DMS53 treated with DMSO at 0.1 percent for 48 hours (cell line): Measurements from ENCODE around the gene PPP2R5A.
A peak's percentile ranks its signal among the peaks of the same experiment; 100 is the strongest.

Experiments used
- DNase-seq: peaks from one replicate; lab custom pipeline; 2025; ENCODE audit not compliant: unreplicated experiment; lab: John Stamatoyannopoulos, UW

Gene PPP2R5A

DNA sequence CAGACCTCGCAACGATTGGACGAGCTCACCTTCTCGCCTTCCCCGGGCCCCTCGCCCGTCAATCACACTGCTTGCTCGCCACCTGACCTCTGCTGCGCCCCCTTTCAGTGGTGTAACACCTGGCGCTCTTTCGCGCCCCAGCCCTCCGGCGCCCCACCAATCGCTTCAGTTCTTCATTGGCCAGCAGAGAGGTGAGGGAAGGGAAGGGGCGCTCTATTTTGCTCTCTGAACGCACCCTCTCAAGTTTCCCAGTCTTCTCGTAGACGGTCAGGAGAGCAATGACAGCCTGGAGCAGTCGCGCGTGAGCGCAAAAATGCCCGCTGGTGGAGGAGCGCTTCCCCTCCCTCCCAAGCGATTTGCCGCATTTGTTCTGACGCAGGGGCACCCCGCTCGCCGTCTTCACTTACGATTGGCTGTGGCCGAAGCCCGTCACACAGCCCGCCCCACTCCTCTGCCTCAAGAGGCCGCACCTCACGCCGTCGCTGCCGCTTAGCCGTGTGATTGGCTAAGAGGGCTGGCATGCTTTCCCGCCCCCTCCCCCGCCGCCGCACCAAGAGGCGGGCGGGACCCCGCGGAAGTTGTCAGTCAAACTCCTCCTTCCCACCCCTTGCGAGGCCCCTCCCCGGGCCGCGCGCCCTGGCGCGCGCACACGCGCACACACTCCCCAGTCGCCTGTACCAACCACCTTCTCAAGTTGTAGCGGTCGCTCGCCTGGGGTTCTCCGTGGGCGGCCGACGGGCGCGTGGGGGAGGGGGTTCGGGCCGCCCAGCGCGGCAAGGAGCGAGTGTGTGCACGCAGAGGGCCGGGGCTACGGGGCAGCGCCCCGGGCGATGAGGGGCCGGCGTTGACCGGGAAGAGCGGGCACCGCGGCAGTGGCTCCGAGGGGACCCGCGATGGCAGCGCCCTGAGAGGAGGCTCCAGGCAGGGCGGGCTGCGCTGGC is at the start of gene PPP2R5A:
PPP2R5A (plus strand) TSS at position 667 of the 941 bp plus-strand sequence. CDS start 701 bp downstream, outside the sequence.
- DNase-seq: peak; percentile 97

DNA sequence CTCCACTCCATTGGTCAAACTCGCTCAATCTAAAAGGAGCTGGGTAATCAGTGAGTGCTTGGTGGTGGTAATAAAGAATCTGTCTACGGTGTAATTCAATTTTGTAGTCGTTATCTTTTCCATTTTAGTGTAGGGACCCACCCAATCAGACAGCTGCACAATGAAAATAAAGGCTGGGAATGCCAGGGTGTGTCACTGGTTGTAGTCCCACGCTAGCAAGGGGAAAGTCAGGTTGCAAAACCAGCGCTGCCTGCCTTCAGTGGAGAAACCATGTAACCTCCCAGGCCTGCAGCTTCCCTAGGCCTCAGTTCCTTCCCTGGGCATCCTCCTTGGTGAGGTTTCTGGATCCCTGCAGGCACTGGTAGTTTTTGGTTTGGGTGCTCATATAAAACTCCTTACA is 49.4 kb upstream of the PPP2R5A start:
- DNase-seq: no peak

DNA sequence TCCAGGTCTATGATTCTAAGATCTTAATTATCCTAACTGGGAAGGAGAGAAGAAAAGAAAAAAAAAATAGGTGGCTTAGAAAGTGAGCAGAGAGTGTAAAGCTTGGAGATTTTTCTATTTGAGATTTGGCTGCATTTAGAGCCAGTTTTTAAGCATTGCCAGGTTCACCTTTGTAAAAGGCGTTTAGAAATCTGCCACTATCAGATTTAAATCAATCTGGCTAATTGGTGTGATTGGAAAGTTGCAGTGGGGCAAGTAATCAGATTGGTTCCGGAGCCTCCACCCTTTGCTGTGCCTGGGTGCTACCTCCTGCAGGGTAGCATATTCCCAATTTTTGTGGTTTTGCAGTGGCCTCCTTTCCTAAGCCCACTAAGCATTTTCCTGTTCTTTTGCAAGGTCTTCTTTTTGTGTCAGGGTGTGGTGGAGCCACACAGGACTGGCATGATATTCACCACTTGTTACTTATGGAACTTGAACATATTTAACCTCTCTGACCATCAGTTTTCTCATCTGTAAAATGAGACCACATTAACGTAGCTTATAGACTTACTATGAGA is 48.5 kb upstream of the PPP2R5A start:
- no peak for DNase-seq

DNA sequence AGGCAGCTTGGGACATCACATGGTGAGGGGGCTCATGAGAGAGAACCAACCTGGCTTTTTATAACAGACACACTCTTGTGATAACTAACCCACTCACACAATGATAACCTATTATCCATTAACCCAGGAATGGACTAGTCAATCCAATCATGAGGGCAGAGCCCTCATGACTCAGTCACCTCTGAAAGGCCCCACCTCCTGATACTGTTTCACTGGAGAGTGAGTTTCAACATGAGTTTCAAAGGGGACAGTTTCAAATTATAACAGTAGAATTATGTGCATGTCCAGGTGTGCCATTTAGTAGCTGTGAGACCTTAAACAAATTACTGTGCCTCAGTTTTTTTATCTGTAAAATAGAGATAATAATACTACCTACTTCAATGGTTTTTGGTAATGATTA is 47.6 kb upstream of the PPP2R5A start:
- peak; percentile 70 for DNase-seq

DNA sequence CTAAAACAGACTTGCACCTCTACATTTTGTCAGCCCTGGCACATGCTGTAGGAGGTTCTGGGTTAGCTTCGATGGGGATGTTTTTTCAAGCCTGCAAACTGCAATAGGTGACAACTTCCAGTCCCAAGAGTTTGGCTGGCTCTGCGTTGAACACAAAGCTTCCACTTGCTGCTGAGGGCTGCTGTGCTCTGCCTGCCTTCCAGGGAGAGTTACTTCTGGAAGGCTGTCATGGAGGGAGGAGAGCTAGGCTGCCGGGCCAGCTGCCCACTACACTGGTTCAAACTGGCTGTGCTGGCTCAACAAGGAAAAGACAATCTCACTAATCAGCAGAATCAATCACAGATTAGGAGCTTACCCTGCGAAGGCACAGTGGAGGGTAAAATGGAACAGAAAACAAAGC is 46.7 kb upstream of the PPP2R5A start:
- peak; percentile 8 for DNase-seq

DNA sequence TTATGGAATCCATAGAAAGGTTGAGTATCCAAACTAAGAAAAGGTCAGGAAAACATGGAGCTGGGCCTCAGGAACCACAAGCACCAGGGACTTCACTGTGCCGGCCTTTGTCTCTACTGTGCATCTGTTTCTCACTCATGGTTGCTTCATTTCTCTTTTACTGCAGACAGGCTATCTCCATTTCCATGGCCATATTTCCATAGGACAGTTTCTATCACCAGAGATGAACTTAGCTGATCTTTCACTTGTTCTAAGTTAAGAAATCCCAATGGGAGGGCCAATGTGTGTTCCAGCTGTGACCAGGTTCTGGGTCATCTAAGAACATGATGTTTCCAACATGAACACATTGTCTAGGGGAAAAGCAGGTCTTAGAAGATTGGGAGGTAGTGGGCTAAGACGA is 43.7 kb upstream of the PPP2R5A start:
- no peak for DNase-seq

DNA sequence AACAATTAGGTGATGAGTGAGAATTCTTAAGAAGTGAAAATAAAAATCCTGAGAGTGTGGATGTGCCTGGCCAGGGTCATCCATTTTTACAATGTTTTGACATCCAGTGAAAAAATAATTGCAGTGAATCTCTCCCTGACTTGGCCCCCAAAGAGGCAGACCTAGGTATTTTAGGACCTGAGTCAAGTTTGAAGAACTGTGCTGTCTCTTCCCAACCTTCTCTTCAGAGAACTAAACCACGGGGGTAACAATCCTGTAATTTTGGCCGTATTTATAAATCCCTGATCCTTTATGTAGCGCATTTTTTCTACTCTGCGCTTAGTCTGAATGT is 43.3 kb upstream of the PPP2R5A start:
- no peak for DNase-seq

DNA sequence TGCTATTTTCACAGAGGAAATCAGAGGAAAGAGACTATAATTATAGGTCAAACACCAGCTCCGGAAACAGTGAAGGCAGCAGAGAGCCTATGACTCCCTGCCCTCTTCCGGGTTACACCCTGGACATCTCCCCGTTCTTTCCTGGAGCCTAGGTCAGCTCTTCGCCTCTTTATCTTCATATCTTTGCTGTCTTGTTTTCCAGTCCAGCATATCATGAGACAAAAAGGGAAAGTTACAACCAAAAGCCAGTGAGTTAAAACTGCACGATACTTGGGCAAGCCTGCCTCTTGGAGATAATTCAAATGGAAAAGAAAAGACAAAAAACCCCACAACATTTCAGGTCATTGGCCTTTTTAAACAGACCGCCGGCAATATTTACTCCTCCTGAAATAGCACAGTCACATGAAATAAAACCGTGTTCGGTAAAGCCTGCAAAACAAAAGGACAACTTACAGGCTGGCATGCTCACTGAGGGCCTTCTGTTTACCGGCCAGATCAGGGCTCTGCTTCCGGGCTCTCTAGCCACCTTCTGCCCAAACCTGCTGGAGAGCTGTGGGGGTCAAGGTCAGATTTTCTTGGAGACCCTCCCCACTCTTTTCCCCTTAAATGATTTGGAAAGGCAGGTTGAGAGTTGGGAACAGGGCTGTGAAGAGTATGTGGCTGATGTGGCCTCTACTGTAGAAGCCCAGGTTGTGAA is 42.8 kb upstream of the PPP2R5A start:
- no peak for DNase-seq

DNA sequence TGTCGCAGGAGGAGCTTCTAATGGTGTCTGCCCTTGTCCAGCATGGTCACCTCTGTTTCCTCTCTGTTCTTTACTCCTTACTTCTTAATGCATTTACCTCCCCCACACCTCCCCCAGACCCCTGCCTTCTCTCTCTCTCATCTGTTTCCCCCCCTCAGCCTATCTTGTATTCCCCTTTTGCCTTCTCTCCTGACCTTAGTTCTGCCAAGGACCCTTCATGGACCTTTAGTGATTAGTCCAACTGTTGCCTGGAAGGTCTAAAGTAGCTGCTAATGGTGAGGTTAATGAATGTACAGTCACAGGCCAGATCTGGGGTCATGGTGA is 42.3 kb upstream of the PPP2R5A start:
- DNase-seq: no peak

DNA sequence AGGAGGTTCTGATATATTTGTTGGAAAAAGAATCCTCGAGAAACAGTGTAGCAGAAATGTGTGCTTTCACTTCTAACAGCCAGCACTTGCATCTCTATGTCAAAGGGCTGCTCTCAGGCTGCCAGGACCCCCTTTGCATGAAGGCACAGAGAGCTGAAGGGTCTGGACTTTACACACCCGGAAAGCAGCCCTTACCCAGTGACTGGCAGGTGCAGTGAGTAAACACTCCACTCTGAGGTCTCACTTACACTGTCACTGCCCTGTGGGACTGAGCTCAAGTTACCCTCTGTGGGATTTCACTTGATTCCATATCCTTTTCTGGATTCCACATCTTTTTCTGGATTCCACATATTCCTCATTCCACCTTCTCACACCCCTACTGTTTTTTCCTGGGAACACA is 40.8 kb upstream of the PPP2R5A start:
- DNase-seq: peak; percentile 58

DNA sequence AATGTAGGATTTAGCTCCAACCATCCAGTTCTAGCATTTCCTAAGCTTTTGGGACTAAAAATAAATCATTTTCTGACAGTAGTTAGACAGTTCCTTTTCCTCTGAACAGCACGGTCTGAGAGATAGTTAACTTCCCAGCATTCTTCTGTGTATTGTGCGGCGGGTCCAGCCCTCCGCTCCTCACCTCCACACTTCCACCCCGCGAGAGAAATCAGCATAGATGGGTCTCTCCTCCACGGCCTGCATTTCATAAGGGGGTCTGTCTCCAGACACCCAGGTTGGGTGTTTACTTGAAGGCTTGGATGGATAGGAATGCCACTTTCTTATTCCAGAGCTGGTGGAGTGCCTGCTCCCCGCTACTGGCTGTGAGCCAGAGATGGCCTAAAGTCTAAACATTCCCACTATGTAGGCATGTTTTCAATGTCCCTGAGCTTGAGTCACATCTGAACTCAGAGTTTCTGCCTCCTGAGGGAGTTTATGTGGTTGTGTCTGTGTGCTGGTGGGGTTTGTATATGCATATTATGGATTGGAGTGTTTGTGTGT is 38.0 kb upstream of the PPP2R5A start:
- DNase-seq: no peak

DNA sequence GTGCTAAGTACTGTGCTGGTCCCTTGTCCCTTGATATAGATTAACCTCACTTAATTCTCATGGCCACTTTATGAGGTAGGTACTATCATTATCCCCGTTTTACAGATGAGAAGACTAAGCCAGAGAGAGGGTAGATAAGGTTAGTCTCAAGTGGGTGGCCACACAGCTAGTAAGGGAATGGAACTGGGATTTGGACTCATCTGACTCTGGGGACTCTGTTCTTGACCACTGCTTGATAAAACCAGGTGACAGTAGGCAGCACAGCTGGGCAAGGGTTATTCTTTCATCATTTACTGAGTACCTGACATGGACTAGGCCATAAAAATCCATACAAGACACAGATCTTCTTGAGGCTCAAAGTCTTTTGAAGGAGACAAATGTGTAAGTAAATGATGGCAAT is 37.2 kb upstream of the PPP2R5A start:
- no peak for DNase-seq

DNA sequence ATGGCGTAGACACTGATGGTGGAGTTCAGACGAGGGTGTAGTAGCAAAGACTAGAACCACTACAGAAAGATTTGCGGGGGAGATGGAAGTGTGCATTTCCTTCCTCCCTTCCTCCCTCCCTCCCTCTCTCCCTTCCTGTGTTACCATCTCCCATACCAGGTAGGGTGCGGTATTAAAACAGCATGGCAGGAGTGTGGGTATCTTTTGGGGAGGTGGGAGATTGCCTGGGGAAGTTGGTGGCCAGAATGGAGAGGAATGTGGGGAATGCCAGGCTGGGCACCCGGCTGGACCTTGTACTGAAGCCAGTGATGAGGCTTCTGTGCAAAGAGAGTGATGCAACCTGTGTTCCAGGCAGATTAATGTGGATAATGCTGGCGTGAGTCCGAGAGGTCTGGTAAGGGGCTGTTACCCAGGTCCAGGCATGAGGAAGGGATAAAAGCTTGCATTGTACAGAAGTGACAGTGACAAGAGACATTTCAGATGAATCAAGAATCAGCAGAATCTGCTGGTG is 30.3 kb upstream of the PPP2R5A start:
- no peak for DNase-seq

DNA sequence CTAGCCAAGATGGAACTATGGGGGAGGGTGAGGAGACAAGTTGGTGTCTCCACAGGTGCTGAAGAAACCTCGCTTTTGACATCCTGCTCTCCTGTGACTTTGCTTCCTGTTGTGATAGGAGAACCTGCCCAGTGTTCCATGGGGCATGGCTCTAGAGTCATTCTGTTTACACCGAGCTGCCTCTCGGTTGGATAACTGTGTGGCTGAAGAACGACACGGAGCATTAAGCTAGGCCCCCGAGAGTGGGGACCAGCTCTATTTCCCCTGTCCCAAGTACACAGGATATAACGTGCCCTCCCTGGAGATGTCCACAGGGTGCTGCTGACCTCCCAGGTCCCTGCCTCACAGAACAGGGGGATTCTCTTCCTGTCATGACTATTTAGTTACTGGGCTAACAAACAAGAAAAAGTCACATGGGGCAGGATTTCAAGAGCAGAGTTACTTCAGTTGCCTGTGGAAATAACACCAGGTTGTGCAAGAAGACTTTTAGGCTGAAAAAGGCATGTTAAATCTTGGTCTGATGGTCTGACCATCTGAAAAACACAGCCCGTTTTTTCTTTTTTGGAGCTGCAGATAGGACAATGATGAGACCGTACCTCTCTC is 29.4 kb upstream of the PPP2R5A start:
- DNase-seq: no peak

DNA sequence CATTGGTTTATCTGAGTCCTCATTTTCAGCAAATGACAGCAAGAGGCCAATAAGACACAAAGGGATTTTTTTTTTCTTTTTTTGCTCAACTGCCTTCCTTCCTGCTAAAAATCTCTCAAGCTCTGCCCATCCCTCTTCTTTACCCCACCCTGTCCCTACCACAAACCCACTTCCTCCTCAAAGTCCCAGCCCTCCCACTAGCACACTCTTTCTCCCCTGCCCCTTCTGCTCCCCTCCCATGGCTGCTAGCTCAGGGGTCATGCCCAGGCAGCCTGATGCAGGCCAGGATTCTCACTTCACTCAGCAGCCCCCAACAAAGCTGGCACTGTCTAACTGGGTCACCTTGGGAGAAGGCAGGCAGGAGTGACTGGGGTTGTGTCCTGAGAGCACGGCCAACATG is 28.8 kb upstream of the PPP2R5A start:
- no peak for DNase-seq

DNA sequence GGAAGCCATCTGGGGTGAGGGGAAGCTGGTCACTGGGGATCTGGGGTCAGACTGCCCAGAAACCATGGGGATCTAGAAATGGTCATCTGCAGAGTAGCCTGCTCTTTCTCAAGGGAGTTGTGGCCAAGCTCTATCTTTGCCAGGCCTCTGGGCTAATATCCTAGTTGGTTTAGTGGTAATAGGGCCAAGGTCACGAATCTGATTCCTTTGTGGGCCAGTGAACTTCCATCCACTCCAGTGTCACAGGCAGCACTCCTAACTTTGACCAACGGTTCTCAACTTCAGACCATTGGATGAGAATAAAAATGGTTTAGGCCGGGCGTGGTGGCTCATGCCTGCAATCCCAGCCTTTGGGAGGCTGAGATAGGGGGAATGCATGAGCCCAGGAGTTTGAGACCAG is 28.1 kb upstream of the PPP2R5A start:
- DNase-seq: no peak

DNA sequence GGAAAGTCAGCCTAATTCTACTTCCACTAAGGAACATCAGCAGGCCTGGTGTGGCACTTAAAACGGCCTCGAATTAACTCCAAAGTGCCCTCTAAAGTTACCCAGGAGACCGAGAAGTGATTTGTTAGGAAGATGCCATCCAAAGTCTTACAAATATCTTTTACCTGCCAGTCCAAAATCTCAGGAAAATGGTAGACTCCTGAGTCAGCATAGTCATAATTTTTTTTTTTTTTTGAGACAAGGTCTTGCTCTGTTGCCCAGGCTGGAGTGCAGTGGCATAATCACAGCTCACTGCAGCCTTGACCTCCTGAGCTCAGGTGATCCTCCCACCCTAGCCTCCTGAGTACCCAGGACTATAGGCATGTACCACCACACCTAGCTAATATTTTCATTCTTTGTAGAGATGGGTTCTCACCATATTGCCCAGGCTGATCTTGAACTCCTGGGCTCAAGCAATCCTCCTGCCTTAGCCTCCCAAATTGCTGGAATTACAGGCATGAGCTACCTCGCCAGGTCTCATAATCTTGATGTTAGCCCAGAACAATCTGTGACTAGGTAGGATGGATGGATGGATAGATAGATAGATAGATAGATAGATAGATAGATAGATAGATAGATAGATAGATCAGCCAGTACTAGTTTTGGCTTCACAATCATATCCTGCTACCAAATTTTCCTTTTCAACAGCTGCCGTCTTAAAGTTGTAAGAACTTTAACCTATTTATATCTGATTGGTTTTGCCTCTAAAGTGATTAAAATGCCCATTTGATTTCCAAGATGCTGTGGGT is 25.3 kb upstream of the PPP2R5A start:
- DNase-seq: no peak

DNA sequence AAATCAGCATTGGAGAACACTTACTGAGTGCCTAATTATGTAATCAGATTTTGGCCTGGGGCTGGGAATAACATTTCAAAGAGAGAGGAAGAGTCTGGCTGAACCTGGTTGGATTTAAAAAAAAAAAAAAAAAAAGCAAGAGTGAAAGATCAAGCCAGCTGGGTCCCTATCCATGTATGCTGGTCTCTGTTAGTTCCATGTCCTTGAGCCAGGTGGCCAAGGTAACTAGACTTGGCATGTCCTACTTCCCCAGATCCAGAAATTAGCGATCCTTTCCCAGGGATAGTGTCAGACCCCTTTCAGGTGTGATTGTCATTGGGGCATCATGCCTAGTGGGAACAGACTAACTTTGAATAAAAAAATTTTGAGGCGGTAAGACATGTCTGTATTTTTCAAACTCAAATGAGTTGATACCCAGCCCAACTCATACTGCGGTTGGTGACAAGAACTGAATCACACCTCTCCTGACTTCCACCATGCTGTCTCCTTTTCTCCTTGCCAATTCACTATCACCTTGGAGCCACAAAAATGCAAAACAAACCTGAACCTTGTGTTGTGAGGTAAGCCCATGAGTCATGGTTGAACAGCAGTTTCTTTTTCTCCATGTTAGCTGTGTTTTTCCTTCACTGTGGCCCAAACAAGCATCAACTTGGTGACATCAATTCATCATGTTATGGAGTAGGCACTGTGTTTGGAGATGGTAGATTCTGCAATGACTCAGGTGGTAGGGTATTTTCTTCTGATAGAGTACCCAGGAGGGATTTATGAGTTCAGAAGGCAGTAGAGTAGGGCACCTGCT is 24.5 kb upstream of the PPP2R5A start:
- DNase-seq: peak; percentile 25

DNA sequence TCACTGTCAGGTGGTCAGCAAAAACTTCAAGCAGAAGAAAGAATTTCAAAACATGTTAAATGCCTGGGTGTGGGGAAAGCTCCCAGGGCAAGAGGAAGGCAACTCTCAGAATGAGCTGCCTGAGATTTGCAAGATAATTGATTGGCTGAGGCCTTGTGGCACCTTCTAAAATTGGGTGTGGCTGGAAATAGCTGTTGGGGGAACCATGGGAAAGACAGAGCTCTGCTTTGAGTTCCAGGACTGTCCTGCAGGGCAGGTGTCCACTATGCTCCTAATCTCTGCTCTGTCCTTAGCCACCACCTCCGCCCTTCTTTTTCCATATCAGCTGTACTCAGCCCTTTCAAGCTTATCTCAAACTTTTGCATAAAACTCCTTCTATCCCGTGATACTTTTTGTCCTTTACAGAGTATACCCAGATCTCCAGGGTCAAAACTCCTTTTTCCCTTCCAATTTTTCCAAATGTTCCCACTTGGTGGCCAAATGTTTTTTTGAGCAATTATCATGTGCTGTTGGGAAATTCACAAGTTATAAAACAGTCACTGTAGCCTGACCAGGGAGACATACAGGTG is 23.8 kb upstream of the PPP2R5A start:
- no peak for DNase-seq
